K562 (cell line): ENCODE data around the gene PANK2. TPM values are rescaled to one million over a fixed set of nuclear protein-coding genes. Genes with fewer than 3 reads are reported as not detected.

Source experiments
- BCL6 ChIP-seq: fragments of 250-450 bp; sonication (Bioruptor Pico); IDR thresholded peaks from 2 replicates; pipeline ENCODE4 v1.4.0; 2020
- CAMTA2 ChIP-seq: fragments of 250-450 bp; sonication (Bioruptor Pico); conservative IDR thresholded peaks from 2 replicates; pipeline ENCODE4 v1.5.1; 2022
- CBFA2T3 ChIP-seq: fragments of 450-650 bp; IDR thresholded peaks from 2 replicates; pipeline ENCODE4 v1.6.1; 2017
- CHCHD3 ChIP-seq: fragments of 250-450 bp; sonication (Bioruptor Pico); IDR thresholded peaks from 2 replicates; pipeline ENCODE4 v2.1.2; 2022; ENCODE audit warnings: mild to moderate bottlenecking
- ETV5 ChIP-seq: sonication (generic); formaldehyde crosslinking; IDR thresholded peaks from 2 replicates; pipeline ENCODE4 v1.4.0; 2020; ENCODE audit warnings: low read depth, mild to moderate bottlenecking, missing genetic modification reagents
- FOXP1 ChIP-seq: sonication (generic); formaldehyde crosslinking; IDR thresholded peaks from 2 replicates; pipeline ENCODE4 v1.8.0; 2022; ENCODE audit warnings: mild to moderate bottlenecking, missing genetic modification reagents
- HDAC8 ChIP-seq: fragments of 450-650 bp; IDR thresholded peaks from 2 replicates; pipeline ENCODE4 v1.6.1; 2016; ENCODE audit warnings: mild to moderate bottlenecking, missing genetic modification characterization, moderate library complexity, missing compliant biosample characterization
- MAZ ChIP-seq, 2 experiments: fragments of 450-650 bp in 1 of 2; sonication (generic) in 1 of 2; formaldehyde crosslinking; IDR thresholded peaks in 1 of 2; conservative IDR thresholded peaks in 1 of 2; 2 replicates each; pipeline versions ENCODE4 v1.4.0 to v1.5.0; 2020; ENCODE audit warnings: mild to moderate bottlenecking in 1 of 2, missing genetic modification reagents in 1 of 2
- MCM7 ChIP-seq, 2 experiments: fragments of 450-650 bp; IDR thresholded peaks; 2 replicates each; pipeline ENCODE4 v1.6.1; 2016 to 2018
- PHF8 ChIP-seq: fragments of 200-600 bp; sonication (generic); IDR thresholded peaks from 2 replicates; pipeline ENCODE4 v1.6.1; 2012; ENCODE audit warnings: mixed run types, mild to moderate bottlenecking, inconsistent platforms, low read length, moderate library complexity, borderline replicate concordance
- SMAD2 ChIP-seq: fragments of 150-350 bp; IDR thresholded peaks from 2 replicates; pipeline ENCODE4 v1.6.1; 2014; ENCODE audit warnings: low read depth, mild to moderate bottlenecking, low read length
- U2AF1 ChIP-seq: fragments of 200-400 bp; formaldehyde crosslinking; optimal IDR thresholded peaks from 2 replicates; pipeline ENCODE3; 2017; ENCODE audit warnings: mild to moderate bottlenecking, low read depth, low read length, moderate library complexity
- ZC3H4 ChIP-seq: sonication (generic); formaldehyde crosslinking; IDR thresholded peaks from 2 replicates; pipeline ENCODE4 v1.9.0; 2021; ENCODE audit warnings: missing genetic modification reagents, borderline replicate concordance
- ZNF699 ChIP-seq: fragments of 250-450 bp; sonication (Bioruptor Pico); IDR thresholded peaks from 2 replicates; pipeline ENCODE4 v1.8.0; 2021; ENCODE audit warnings: mild to moderate bottlenecking, moderate library complexity; ENCODE audit not compliant: insufficient replicate concordance
- polyA plus RNA-seq, 8 experiments: library from polyadenylated mRNA; depleted of rRNA in 4 of 8; stranded (reverse) in 5 of 8; unstranded in 3 of 8; fragments of >200 nt; fragmentation: Nextera tagmentation in 2 of 8; fragmentation: Illumina TruSeq in 1 of 8; extraction: Ambion mirVana in 2 of 8; extraction: Trizol in 1 of 8; gene quantifications; 2 replicates each; pipeline versions ENCODE4 v1.2.1 to v1.2.3, GENCODE V29; 2011 to 2014; ENCODE audit warnings: inconsistent platforms in 1 of 8, missing spikeins in 1 of 8
- total RNA-seq, 7 experiments: library from RNA; depleted of rRNA in 6 of 7; stranded (reverse); fragments of >200 nt in 6 of 7; fragmentation: Illumina TruSeq in 2 of 7; extraction: Trizol in 2 of 7; gene quantifications; 2 replicates each; pipeline versions ENCODE4 v1.2.1 to v1.2.3, GENCODE V29; 2011 to 2021; ENCODE audit warnings: low replicate concordance in 1 of 7
- TF ChIP-seq, protein P1 (sequence below): fragments of 450-650 bp; formaldehyde crosslinking; IDR thresholded peaks from 2 replicates; pipeline ENCODE4 v1.4.0; 2020; ENCODE audit warnings: mild to moderate bottlenecking, moderate library complexity
- TF ChIP-seq, protein P2 (sequence below): fragments of 450-650 bp; IDR thresholded peaks from 2 replicates; pipeline ENCODE4 v1.6.1; 2016
- TF ChIP-seq, protein P3 (sequence below): sonication (generic); formaldehyde crosslinking; IDR thresholded peaks from 2 replicates; pipeline ENCODE4 v1.8.1; 2022; ENCODE audit warnings: missing genetic modification reagents
- TF ChIP-seq, protein P4 (sequence below): sonication (generic); formaldehyde crosslinking; IDR thresholded peaks from 2 replicates; pipeline ENCODE4 v1.4.0; 2020; ENCODE audit warnings: mild to moderate bottlenecking, missing genetic modification reagents
- TF ChIP-seq, protein P5 (sequence below): fragments of 250-450 bp; sonication (Bioruptor Pico); IDR thresholded peaks from 2 replicates; pipeline ENCODE4 v1.5.0; 2022; ENCODE audit warnings: mild to moderate bottlenecking
- TF ChIP-seq, protein P6 (sequence below): fragments of 250-450 bp; sonication (Bioruptor Pico); IDR thresholded peaks from 2 replicates; pipeline ENCODE4 v1.8.0; 2022; ENCODE audit warnings: moderate library complexity, mild to moderate bottlenecking, inconsistent platforms

Gene PANK2
- total and polyA plus RNA-seq, 9 of the 15 experiments (the other 6 are each of a cell fraction or from before 2014, with no cell fraction given), result 14.9 to 43.5 (median 31.4) TPM

DNA sequence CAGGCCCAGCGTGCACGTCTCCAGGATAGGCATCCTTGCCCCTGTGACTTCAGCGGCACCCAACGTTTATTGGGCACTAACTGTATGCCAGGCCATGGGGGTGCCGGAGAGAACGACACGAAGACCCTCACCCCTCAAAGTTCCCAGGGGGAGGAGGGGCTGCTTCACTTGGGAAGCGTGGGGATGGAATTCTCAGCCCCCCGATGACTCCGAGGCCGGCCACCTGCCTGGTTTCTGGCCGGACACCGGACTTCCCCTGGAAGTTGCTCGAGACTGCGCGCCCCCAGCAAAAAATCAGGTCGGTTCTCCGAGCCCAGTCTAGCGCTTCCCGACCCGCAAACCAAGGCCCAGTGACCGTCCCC is 42.8 kb upstream of the PANK2 start (continued):
- TF ChIP-seq, protein P1, sequence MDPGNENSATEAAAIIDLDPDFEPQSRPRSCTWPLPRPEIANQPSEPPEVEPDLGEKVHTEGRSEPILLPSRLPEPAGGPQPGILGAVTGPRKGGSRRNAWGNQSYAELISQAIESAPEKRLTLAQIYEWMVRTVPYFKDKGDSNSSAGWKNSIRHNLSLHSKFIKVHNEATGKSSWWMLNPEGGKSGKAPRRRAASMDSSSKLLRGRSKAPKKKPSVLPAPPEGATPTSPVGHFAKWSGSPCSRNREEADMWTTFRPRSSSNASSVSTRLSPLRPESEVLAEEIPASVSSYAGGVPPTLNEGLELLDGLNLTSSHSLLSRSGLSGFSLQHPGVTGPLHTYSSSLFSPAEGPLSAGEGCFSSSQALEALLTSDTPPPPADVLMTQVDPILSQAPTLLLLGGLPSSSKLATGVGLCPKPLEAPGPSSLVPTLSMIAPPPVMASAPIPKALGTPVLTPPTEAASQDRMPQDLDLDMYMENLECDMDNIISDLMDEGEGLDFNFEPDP (CRISPR knock-in tag), result no peak
- TF ChIP-seq MCM7 (IDR thresholded peaks at IDR 0.05), result no peak
- TF ChIP-seq, protein P2, sequence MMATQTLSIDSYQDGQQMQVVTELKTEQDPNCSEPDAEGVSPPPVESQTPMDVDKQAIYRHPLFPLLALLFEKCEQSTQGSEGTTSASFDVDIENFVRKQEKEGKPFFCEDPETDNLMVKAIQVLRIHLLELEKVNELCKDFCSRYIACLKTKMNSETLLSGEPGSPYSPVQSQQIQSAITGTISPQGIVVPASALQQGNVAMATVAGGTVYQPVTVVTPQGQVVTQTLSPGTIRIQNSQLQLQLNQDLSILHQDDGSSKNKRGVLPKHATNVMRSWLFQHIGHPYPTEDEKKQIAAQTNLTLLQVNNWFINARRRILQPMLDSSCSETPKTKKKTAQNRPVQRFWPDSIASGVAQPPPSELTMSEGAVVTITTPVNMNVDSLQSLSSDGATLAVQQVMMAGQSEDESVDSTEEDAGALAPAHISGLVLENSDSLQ, result no peak
- no peak for TF ChIP-seq CHCHD3 (CRISPR knock-in tag)
- no peak for TF ChIP-seq BCL6 (CRISPR knock-in tag)
- TF ChIP-seq, protein P3, sequence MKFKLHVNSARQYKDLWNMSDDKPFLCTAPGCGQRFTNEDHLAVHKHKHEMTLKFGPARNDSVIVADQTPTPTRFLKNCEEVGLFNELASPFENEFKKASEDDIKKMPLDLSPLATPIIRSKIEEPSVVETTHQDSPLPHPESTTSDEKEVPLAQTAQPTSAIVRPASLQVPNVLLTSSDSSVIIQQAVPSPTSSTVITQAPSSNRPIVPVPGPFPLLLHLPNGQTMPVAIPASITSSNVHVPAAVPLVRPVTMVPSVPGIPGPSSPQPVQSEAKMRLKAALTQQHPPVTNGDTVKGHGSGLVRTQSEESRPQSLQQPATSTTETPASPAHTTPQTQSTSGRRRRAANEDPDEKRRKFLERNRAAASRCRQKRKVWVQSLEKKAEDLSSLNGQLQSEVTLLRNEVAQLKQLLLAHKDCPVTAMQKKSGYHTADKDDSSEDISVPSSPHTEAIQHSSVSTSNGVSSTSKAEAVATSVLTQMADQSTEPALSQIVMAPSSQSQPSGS (CRISPR knock-in tag), result no peak
- no peak for TF ChIP-seq ZC3H4 (CRISPR knock-in tag)
- no peak for TF ChIP-seq CBFA2T3
- no peak for TF ChIP-seq ETV5 (CRISPR knock-in tag)
- TF ChIP-seq CAMTA2 (CRISPR knock-in tag), result no peak
- no peak for TF ChIP-seq MAZ (CRISPR knock-in tag; conservative IDR thresholded peaks at IDR 0.05 in 1 of 2, IDR thresholded peaks at IDR 0.05 in 1 of 2)
- no peak for TF ChIP-seq U2AF1
- TF ChIP-seq, protein P4, sequence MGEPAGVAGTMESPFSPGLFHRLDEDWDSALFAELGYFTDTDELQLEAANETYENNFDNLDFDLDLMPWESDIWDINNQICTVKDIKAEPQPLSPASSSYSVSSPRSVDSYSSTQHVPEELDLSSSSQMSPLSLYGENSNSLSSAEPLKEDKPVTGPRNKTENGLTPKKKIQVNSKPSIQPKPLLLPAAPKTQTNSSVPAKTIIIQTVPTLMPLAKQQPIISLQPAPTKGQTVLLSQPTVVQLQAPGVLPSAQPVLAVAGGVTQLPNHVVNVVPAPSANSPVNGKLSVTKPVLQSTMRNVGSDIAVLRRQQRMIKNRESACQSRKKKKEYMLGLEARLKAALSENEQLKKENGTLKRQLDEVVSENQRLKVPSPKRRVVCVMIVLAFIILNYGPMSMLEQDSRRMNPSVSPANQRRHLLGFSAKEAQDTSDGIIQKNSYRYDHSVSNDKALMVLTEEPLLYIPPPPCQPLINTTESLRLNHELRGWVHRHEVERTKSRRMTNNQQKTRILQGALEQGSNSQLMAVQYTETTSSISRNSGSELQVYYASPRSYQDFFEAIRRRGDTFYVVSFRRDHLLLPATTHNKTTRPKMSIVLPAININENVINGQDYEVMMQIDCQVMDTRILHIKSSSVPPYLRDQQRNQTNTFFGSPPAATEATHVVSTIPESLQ, result 0 out of 2 replicates have a peak, but pooled peaks have one; percentile 50
- TF ChIP-seq, protein P5, sequence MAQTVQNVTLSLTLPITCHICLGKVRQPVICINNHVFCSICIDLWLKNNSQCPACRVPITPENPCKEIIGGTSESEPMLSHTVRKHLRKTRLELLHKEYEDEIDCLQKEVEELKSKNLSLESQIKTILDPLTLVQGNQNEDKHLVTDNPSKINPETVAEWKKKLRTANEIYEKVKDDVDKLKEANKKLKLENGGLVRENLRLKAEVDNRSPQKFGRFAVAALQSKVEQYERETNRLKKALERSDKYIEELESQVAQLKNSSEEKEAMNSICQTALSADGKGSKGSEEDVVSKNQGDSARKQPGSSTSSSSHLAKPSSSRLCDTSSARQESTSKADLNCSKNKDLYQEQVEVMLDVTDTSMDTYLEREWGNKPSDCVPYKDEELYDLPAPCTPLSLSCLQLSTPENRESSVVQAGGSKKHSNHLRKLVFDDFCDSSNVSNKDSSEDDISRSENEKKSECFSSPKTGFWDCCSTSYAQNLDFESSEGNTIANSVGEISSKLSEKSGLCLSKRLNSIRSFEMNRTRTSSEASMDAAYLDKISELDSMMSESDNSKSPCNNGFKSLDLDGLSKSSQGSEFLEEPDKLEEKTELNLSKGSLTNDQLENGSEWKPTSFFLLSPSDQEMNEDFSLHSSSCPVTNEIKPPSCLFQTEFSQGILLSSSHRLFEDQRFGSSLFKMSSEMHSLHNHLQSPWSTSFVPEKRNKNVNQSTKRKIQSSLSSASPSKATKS (CRISPR knock-in tag), result no peak
- no peak for TF ChIP-seq SMAD2
- TF ChIP-seq PHF8, result peak; percentile 64; the same call in 1 of the 2 replicates
- no peak for TF ChIP-seq ZNF699 (CRISPR knock-in tag)
- 0 out of 2 replicates have a peak, but pooled peaks have one; percentile 8 for TF ChIP-seq FOXP1
- TF ChIP-seq, protein P6, sequence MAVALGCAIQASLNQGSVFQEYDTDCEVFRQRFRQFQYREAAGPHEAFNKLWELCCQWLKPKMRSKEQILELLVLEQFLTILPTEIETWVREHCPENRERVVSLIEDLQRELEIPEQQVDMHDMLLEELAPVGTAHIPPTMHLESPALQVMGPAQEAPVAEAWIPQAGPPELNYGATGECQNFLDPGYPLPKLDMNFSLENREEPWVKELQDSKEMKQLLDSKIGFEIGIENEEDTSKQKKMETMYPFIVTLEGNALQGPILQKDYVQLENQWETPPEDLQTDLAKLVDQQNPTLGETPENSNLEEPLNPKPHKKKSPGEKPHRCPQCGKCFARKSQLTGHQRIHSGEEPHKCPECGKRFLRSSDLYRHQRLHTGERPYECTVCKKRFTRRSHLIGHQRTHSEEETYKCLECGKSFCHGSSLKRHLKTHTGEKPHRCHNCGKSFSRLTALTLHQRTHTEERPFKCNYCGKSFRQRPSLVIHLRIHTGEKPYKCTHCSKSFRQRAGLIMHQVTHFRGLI (CRISPR knock-in tag), result no peak
- TF ChIP-seq HDAC8 (tag), result 0 out of 2 replicates have a peak, but pooled peaks have one; percentile 23
